HG03159 (cell line): Measurements from ENCODE around the gene IQSEC1.

ENCODE experiments used
- ATAC-seq: cut with Tn5 transposase; IDR thresholded peaks from one replicate; pipeline ENCODE4 v1.9.1; 2021; ENCODE audit warnings: mild to moderate bottlenecking, moderate library complexity; ENCODE audit not compliant: unreplicated experiment

Gene IQSEC1

DNA sequence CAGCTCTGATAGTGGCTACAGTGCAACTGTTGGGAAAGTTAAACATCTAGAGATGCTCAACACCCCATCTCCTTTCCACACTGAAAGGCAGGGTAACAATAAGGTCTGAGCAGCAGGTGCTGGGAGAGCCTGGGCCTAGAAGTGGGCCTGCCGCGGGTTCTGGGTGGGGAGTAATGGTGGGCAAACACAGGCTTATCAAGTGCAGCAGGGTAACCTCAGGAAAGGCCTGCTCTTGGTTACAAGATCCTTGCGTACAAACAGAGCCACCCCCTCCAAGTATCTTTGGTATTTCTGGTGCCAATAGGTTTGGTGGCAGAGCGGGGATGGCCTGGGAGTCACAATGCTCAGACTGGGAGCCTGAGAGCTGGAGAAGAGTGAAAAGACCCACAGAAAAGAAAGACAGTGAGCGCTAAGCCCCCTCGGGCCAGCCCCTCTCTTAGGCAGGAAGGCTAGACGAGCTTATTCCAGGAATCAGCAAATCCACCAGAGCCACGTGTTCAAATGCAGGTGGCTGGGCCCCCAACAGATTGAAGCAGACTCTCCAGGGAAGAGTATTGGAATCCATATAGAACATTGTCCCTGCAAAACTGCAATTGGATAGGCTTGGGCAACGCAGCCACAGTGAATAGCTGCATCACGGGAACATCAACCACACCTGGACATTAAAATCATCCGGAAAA lies 2.7 kb downstream of the IQSEC1 start:
- no peak for ATAC-seq

GRCh38 chr3:13069495-13069894 lies 3.7 kb downstream of the IQSEC1 start:
- peak; percentile 64 for ATAC-seq

DNA sequence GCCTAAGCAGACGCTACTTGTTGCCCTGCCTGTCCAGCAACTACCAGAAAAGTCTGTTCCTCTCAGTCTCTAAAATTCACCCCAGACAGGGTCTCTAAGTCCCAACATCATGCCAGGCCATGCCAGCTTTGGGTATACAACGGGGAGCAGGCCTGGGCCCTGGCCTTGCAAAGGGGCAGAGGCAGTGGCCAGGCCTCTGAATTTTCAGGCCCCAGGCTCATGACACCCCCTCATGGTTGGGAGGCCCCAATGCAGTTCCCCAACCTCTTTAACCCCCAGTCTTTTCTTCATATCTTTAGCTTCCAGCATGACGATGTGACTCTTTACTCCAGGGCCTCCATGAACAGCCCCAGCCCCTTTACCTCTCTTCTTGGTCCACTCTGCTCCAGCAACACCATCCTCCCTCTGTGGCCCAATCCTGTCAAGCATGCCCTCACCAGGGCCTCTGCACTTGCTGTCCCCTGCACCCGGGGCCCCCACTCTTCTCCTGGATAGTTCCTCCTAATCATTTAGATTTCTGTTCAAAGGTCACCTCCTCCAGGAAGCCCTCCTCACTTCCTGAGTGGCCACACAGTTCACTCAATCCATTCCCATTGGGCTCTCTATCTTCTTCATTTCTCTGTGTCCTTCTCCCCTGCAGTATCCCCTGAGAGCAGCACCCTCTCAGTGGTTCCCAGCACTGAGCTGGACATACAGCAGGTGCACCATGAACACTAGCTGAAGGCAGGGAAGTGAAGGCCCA lies 4.8 kb downstream of the IQSEC1 start:
- ATAC-seq, result no peak

DNA sequence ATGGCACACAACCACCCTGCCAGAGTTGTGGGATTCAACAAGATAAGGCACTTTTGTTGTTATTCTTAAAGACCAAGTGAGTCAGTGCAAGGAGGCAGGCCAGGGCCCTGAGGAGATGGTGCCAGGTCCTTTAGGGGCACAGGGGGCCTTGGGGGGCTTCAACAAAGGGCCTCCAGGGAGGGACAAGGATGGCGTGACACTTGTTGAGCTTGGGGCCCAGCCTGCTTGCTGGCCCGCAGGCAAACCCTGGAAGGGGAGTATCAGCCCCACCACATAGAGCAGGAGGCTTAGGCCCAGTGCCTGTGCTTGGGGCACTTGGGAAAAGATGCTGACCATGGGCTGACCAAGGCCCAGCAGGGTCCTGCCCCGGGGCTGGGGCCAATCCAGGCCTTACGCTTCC lies 5.5 kb downstream of the IQSEC1 start:
- ATAC-seq, result no peak

- no peak for ATAC-seq
These were observed 6.4 kb downstream of the IQSEC1 start for GRCh38 chr3:13066834-13067233.

DNA sequence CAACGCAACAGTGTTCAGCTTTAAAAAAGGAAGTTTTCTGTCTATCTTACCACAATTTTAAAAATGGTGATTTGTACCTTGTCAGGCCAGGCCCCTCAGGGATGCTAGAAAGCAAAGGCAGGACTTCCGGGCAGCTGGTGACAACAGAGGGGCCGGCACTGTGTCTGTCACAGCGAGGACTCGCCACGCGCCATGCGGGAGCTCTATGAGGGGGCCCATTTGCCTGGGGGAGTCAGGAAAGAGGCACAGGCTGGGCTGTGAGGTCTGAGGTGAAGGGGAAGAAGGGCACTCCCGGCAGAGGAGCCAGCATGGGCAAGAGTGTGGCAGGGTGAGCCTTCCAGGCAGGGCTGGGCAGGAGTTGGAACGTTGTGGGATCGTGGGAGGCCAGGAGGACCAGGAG lies 7.0 kb downstream of the IQSEC1 start:
- ATAC-seq, result no peak

- ATAC-seq, result no peak
These were observed 7.5 kb downstream of the IQSEC1 start for GRCh38 chr3:13065727-13066126.

DNA sequence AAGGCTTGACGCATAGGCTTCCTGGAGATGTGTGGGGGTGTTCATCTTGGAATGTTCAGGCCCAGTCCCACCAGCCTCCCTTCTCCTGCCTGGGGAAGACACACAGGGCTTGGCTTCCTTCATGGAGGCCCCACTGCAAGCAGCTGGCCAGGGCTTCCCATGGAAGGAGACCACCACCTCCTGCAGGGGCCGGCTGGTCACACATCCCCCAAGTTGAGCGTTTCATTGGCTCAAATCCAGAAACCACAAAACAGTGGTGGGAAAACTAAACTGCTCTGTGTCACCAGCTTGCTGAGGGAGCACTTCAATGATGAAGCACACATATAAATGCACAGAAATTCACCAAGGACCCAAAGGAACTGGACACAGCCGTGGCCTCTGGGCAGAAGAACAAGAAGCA lies 8.3 kb downstream of the IQSEC1 start:
- no peak for ATAC-seq

- ATAC-seq, result no peak
These were observed 8.9 kb downstream of the IQSEC1 start for GRCh38 chr3:13064159-13064868.

DNA sequence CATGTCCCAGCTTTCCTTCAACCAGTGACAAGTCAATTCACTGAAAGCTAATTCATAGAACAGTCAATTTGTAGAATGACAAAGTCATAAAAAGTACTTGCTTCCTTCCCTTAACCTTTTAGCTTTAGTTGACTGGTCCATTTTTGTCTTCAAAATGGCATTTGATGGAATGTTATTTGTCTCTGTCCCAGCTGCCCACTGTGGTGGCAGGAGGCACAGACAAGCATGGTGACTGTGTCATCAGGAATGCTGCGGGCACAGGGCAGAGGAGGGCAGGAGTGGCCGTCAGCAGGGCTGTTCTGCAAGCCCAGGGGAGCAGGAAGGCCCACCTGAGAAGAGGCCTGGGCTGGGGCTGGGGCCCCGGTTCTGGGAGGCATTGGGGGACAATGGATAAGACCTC lies 10.0 kb downstream of the IQSEC1 start:
- ATAC-seq, result no peak

DNA sequence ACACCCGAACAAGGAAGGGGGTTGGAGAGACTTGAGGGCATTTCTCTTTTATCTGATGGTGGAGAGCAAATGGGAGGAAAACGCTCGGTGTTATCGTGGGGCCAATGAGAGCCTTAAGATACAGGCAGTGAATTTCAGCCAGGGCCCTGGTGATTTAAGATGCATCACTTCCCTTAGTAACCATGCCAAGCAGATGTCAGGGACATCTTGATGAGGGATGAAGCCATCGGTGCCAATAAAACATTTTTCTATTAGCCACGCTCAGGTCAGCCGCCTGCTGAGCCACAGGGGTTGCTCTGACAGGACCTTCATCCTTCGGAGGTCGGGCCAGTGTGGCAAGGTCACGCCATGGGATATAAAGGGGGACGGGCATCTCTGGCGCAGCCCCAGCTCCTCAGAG lies 10.6 kb downstream of the IQSEC1 start:
- no peak for ATAC-seq

DNA sequence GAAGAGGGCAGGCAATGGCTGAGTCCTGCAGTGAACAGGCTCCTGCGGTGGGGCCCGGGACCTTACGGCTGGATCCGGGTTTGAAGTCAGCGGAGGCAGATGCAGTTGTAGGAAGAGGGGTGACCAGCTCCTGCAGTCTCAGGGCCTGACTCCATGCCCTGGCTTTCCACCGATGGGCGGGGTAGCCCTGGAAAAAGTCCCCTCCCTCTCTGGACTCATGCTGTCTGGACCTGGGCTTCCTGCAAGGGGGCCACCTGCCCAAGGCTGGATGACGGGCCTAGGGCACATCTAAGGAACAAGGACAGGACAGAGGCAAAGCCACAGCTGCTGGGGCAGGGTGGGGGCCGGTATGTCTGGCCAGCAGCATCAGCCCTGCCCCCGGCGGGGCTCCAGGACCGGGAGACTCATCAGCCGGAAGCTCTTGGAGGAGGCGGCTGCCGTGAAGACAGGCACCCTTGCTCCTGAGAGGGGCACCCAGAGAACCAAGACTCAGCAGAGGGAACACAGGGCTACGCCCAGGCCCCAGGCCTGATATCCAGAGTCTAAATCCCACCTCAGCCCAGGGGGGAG lies 12.8 kb downstream of the IQSEC1 start:
- no peak for ATAC-seq

DNA sequence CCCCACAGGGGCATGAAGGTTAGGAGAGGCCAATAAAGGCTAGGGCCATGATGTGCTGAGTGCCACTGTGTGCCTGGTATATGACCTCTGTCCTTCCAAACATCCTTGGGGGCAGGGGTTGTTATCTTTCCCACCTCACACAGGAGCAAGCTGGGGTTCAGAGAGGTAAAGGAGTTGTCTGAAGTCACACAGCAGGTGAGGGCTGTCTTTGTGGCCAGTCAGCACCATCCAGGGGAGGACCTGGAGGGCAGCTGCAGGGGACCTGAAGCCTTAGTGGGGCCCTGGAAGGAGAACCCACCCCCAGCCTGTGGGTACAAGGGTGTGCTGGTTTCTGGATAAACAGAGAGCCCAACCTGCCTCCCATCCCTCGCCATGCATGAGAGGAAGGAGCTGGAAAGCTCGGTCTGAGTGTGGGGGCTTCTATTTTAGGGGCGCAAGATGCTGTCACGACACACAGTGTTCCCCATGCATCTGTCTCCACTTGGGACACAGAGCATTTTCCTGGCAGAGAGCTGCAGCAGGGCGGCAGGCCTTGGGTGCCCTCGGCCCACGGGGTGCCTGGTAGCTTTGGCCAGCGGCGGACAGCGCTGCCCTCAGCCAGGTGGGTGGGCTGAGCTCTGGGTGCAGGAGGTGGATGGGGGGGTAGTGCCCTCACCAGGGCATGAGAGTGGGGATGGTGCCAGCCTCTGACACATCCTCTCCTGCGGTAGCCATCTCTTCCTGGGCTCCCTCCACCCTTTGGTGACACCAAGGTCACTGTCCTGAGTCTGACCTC lies 14.7 kb downstream of the IQSEC1 start:
- ATAC-seq, result no peak

DNA sequence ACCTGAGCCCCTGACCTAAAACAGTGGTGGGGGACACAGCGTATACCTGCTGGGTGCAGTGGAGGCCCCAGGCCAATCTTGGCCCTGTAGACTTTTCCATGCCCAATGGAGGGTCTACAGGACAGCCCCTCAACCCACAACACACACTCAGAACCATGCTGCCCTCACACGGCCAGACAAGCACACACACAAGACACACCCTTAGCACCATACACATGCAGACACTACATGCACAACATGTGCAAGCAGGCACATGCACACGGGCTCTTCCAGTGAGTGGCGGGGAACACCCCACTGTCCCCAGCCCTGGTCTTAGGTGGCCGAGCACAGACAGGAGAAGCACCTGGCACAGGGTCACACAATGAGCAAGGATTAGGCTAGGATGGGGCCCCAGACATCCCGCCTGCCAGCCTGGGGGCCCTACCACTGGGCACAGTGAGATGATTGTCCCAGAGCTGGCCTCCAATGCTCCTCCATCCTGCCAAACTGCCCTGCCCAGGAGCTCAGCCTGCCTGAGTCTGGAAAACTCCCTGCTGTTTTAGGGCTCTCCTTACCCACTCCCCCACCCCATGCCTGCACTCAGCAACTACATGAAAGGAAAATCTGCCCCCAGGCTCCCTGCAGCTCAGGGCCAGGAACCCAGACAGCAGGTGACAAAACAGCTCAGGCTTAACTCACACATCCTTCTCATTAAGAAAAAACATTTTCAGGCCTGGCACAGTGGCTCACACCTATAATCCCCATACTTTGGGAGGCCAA lies 15.8 kb downstream of the IQSEC1 start:
- ATAC-seq, result no peak

- no peak for ATAC-seq
These were observed 17.6 kb downstream of the IQSEC1 start for GRCh38 chr3:13055634-13056033.

DNA sequence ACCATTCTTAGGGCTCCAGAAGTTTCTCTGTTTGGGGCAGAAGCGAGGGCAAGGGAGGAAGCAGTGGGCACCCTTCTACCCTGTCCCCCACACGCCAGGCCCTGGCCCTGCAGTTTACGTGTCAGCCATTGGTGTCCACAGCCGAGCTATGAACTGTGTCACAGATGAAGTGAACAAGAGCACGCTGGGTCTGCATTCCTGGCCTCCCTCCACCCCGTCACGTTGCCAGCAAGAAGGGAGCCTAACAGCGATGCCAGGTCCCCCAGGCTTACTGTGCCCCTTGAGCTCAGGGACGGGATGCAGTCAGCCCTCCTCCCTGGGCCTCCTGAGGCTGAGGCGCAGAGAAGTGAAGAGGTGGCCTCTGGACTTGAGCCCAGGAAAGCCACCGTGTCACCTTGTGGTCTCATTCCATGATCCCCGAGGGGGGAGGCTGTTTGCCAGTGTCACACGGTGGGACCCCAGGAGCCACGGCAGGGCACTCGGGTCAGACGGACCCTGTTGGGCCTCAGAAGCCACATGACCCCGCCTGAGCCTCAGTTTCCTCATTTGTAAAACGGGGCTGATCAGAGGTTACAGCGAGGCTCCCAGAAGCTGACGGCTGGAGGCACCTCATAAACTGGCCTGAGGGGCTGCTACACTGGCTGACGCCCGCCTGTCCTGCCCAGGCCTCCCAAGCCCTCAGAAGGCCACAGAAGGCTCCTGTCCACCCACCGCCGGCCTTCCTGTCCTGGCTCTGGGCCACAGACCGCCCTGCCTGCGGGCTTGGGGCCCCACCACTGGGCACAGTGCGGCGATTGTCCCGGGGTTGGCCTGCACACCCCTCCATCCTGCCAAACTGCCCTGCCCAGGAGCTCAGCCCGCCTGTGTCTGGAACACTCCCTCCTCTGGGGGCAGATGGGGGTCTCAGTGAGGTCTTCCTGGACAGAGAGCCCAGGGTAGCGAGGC lies 18.6 kb downstream of the IQSEC1 start:
- no peak for ATAC-seq

DNA sequence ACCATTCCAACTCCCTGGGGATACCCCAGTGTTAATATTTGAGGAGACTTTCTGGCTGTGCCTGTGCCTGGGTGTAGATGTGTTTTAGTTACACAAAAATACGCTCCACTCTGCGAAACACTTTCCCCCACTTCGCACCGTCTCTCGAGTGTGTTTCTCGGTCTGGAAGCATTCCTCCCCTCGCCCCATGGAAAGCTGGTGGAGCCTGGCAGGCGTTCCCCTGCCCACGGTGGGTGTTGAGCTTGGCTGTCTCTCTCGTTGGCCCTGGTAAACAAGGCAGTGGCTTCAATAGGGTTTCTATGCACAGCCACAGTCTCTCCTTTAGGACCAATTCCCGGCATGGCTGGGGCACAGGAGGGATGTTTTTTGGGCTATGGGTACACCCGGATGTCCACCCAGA lies 19.3 kb downstream of the IQSEC1 start:
- no peak for ATAC-seq

- ATAC-seq, result no peak
These were observed 19.8 kb downstream of the IQSEC1 start for GRCh38 chr3:13053420-13053819.

DNA sequence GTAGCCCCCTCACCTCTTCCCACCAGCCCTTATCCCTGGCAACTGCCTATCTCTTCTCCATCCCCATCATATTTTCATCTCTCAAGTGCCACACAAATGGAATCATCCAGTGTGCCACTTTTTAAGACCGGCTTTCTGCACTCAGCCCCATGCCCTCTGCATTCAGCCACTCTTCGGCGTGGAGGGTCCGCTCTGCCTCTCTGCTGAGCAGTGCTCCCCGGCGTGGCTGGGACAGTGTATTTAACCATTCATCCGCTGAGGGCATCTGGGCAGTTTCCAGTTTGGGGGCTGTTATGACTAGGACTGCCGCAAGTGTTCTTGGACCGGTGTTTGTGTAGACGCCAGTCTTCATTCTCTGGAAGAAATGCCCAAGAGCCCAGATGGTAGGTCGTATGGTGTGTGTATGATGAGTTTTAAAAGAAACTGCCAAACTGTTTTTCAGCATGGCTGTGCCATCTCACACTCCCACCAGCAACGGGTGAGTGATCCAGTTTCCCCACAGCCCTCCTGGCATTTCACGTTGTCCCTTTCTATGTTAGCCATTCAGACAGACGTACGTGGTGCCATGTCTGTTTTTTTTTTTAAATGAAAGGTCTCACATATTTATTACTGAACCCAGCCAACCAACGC lies 20.9 kb downstream of the IQSEC1 start:
- ATAC-seq, result no peak
